HG03066 (cell line): Measurements from ENCODE around the gene RALA.

ENCODE experiments used
- ATAC-seq: cut with Tn5 transposase; IDR thresholded peaks from one replicate; pipeline ENCODE4 v1.9.1; 2021; ENCODE audit warnings: low read depth; ENCODE audit not compliant: unreplicated experiment

RALA gene

DNA sequence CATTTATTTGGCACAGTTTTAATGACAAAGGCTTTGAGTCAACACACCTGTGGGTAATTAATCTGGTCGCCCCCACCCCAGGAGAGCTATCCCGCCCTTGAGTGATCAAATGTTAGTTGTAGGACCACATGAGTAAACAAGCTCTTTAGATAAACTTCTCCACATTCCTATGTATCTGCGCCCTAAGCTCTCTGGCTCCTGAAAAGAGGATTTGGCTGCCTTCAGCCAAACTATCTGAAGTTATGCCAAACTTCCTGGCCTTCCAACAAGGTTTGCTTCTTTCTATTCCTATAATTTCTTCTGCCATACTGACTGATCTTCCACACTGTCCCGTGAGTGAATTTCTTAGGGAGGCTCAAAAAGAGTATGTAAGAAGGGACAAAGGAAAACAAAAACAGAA lies 134.2 kb downstream of the RALA start:
- ATAC-seq = no peak
